Esophagus muscularis mucosa (tissue), 4 donors: ENCODE data around the gene CHRNA9. TPM values are rescaled to one million over a fixed set of nuclear protein-coding genes. Genes with fewer than 3 reads are reported as not detected.

Experiments used
- DNase-seq: peaks from one replicate; pipeline ENCODE4 v3.0.0-alpha.2; 2017; ENCODE audit errors: extremely low spot score
- H3K27ac ChIP-seq, 4 donors: fragments of 200-600 bp; sonication (generic); replicated peaks in 1 of 4; 1 replicate in 3 of 4; 2 replicates in 1 of 4; pipeline ENCODE4 v1.5.1; 2016 to 2019; ENCODE audit warnings: mild to moderate bottlenecking in 1 of 4
- H3K27me3 ChIP-seq, 4 donors: fragments of 200-600 bp; sonication (generic); one replicate each; pipeline versions ENCODE4 v1.5.1 to v1.6.0; 2016 to 2019
- H3K36me3 ChIP-seq, 4 donors: fragments of 200-600 bp; sonication (generic); one replicate each; pipeline ENCODE4 v1.5.1; 2016 to 2019
- H3K4me1 ChIP-seq, 4 donors: fragments of 200-600 bp; sonication (generic); one replicate each; pipeline ENCODE4 v1.5.1; 2016 to 2019
- H3K4me3 ChIP-seq, 4 donors: fragments of 200-600 bp; sonication (generic); 1 replicate in 2 of 4; 2 replicates in 2 of 4; pipeline ENCODE4 v1.5.1; 2016 to 2019; ENCODE audit warnings: mild to moderate bottlenecking in 4 of 4, moderate library complexity in 1 of 4
- H3K9me3 ChIP-seq, 4 donors: fragments of 200-600 bp; sonication (generic); 1 replicate in 3 of 4; 2 replicates in 1 of 4; pipeline ENCODE4 v1.5.1; 2016 to 2019
- EP300 ChIP-seq: sonication (generic); formaldehyde crosslinking; IDR thresholded peaks from one replicate; pipeline ENCODE4 v1.6.1; 2017; ENCODE audit warnings: antibody characterized with exemption
- POLR2A ChIP-seq: fragments of 450-650 bp; IDR thresholded peaks from one replicate; pipeline ENCODE4 v1.6.1; 2017; ENCODE audit warnings: antibody characterized with exemption, moderate library complexity, mild to moderate bottlenecking, low read depth
- POLR2AphosphoS5 ChIP-seq, 2 donors: sonication (generic); formaldehyde crosslinking; IDR thresholded peaks; one replicate each; pipeline ENCODE4 v1.6.1; 2017; ENCODE audit warnings: antibody characterized with exemption in 2 of 2
- WGBS: methylation state at CpG from one replicate; pipeline ENCODE4 v1.1.5; 2018; 5-methylcytosine and 5-hydroxymethylcytosine counted together
- intact Hi-C: fragments of 100-400 bp; cut with DNase I; formaldehyde crosslinking; loops from one replicate; pipeline ENCODE4 v1.15.1; 2023
- total RNA-seq, 4 donors: library from RNA; depleted of rRNA; stranded (reverse); fragments of >200 nt; gene quantifications; one replicate each; pipeline versions ENCODE4 v1.1.0 to v1.2.1, GENCODE V29; 2016
- TF ChIP-seq, protein P1 (sequence below), 3 experiments: fragments of 200-600 bp in 2 of 3; fragments of 450-650 bp in 1 of 3; sonication (generic) in 2 of 3; IDR thresholded peaks; one replicate each; pipeline ENCODE4 v1.5.1; 2017 to 2019; ENCODE audit warnings: antibody characterized with exemption in 3 of 3, mild to moderate bottlenecking in 2 of 3, moderate library complexity in 1 of 3

The CHRNA9 gene
- total RNA-seq, 4 donors from 2014 or later: 0.11 TPM; not detected in 3

DNA sequence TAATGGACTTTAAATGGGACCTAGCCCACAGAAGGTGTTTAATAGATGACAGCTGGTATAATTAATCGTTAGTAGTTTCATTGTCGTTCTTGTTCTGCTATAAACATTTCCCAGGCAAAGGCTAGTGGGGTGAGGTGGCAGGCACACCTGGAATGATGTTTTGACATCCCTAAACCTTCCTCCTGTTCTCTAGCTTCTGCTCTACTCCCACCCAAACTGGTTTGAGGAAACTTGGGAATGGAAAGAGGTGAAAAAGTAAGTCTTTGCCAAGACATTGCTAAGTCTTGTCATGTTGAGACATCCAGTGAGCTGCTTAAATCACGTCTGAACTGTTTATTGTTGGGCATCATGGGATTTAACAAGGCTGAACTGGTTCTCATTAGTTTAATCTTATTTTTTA, 37.5 kb downstream of the CHRNA9 start:
- Histone ChIP-seq H3K27me3 (no peaks in the 10 kb centered on the region), H3K4me1 (no peaks in the 10 kb centered on the region), H3K36me3 (no peaks in the 10 kb centered on the region), H3K4me3 (no peak overlapping the region), H3K9me3 (no peaks in the 10 kb centered on the region), H3K27ac (no peak overlapping the region)
- 57% methylated on average over 3 of the region's 3 CpGs for WGBS
- intact Hi-C loops: no loop called here
- no peak for TF ChIP-seq POLR2AphosphoS5 (IDR thresholded peaks at IDR 0.05)
- TF ChIP-seq POLR2A: no peak
- TF ChIP-seq EP300: no peak
- TF ChIP-seq, protein P1, sequence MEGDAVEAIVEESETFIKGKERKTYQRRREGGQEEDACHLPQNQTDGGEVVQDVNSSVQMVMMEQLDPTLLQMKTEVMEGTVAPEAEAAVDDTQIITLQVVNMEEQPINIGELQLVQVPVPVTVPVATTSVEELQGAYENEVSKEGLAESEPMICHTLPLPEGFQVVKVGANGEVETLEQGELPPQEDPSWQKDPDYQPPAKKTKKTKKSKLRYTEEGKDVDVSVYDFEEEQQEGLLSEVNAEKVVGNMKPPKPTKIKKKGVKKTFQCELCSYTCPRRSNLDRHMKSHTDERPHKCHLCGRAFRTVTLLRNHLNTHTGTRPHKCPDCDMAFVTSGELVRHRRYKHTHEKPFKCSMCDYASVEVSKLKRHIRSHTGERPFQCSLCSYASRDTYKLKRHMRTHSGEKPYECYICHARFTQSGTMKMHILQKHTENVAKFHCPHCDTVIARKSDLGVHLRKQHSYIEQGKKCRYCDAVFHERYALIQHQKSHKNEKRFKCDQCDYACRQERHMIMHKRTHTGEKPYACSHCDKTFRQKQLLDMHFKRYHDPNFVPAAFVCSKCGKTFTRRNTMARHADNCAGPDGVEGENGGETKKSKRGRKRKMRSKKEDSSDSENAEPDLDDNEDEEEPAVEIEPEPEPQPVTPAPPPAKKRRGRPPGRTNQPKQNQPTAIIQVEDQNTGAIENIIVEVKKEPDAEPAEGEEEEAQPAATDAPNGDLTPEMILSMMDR (IDR thresholded peaks at IDR 0.05): no peak
- no peak for DNase-seq

DNA sequence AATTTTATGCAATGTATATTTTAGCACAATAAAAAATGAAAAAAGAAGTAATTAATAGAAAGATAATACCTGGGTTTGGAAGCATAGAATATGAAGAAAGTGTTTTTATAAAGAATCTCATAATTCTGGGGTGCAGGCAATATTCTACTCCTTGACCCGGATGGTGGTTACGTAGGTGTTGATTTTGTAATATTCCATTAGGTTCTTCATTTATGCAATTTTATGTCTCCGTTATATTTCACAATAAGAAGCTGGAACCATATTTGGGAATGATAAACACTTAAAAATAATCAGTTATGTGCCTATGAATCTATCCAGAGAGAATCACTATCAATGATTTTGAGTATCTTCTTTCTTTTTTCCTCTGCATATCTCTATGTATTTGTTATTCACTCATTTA, 38.5 kb downstream of the CHRNA9 start:
- DNase-seq: no peak
- no peaks in the 10 kb centered on the region for H3K36me3 ChIP-seq
- H3K27ac ChIP-seq: no peak overlapping the region
- H3K9me3 ChIP-seq: no peaks in the 10 kb centered on the region
- TF ChIP-seq EP300: no peak
- TF ChIP-seq POLR2A: no peak
- TF ChIP-seq, protein P1 (IDR thresholded peaks at IDR 0.05): no peak
- TF ChIP-seq POLR2AphosphoS5 (IDR thresholded peaks at IDR 0.05): no peak
- no peaks in the 10 kb centered on the region for H3K27me3 ChIP-seq
- intact Hi-C loops: no loop called here
- no peaks in the 10 kb centered on the region for H3K4me1 ChIP-seq
- H3K4me3 ChIP-seq: no peak overlapping the region
- 96% methylated on average over 3 of the region's 3 CpGs for WGBS

DNA sequence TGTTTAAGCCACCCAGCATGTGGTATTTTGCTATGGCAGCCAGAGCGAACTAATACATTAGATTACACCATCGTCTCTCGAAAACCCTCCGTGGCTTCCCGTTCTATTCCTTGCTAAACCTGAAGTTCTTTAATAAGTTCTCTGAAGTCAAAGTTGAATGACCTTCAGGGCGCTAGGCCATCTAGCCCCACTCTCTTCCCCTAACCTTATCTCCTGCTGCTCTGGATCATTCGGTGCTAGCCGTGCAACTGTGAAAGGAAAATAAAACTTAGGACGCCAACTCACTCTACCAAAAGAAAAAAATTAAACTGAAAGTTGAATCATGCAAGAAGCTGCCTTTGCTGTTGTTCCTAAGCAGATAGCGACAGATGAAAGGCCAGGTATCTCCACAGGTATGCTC, 40.0 kb downstream of the CHRNA9 start:
- Histone ChIP-seq H3K4me3 (no peak overlapping the region), H3K36me3 (no peaks in the 10 kb centered on the region), H3K27me3 (no peaks in the 10 kb centered on the region), H3K9me3 (no peaks in the 10 kb centered on the region), H3K27ac (no peak overlapping the region), H3K4me1 (no peaks in the 10 kb centered on the region)
- TF ChIP-seq, protein P1 (IDR thresholded peaks at IDR 0.05): no peak
- intact Hi-C loops: no loop called here
- WGBS: 88% methylated on average over 10 of the region's 10 CpGs
- DNase-seq: no peak

DNA sequence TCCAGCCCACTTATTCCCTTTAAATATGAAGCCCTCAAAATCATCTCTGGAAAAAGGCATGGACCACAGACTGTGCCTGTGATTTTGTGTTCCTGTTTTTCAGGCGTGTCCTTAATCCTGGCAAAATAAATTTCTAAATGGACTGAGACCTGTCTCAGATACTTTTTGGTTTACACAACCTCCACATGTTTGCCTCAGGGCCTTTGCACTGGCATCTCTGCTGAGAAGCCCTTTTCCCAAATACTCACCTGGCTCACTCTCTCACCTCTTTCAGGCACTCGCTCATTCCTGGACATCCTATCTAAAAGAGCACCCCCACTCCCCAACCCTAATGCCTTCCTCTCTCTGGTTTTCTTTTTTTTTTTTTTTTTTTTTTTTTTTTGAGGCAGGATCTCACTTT, 40.5 kb downstream of the CHRNA9 start:
- DNase-seq: no peak
- no peaks in the 10 kb centered on the region for H3K4me1 ChIP-seq
- no peaks in the 10 kb centered on the region for H3K9me3 ChIP-seq
- H3K36me3 ChIP-seq: no peaks in the 10 kb centered on the region
- 94% methylated on average over 2 of the region's 2 CpGs for WGBS
- H3K4me3 ChIP-seq: no peak overlapping the region
- no peak overlapping the region for H3K27ac ChIP-seq
- no peaks in the 10 kb centered on the region for H3K27me3 ChIP-seq
- TF ChIP-seq EP300 (no peak), POLR2A (no peak), POLR2AphosphoS5 (IDR thresholded peaks at IDR 0.05) (no peak)
- TF ChIP-seq, protein P1 (IDR thresholded peaks at IDR 0.05): no peak
- intact Hi-C loops: no loop called here

DNA sequence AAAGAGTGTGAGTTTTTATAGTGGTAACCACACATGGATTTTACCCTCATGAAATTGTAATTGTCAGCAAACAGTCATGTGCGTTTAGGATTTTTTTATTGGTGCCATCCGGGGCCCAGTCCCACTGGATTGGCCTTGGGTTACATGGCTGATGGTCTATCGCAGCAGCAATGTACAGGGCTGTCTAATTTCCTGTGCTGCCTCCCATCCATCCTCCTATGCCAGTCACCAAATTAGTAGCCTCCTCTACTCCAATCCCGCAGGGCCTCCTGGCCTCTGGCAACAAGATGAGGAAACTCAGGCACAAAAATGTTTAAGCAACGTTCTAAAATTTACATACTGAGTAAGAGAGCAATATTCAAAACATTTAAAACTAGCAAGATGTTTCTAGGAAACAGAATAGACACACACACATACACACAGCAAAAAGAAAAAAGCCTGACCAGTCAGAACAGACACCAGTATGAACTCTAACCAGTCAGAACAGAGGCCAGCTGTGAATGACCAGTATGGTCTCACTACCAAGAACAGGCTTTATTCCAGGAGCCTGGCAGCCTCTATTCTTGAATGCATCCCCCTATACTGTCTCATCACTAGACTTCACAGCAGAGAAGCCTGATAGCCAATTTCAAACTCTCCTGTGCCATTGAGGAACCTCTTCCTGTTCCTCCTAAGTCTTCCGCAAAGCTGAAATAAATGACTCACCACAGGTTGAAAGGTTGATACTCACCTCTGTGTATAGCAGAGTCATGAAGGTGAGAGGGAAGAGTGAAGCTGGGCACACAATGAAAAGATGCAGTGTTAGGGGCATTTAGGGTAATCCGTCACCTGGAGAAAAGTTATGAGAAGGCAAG, 42.6 kb downstream of the CHRNA9 start:
- no peaks in the 10 kb centered on the region for H3K9me3 ChIP-seq
- no peaks in the 10 kb centered on the region for H3K4me1 ChIP-seq
- no peaks in the 10 kb centered on the region for H3K36me3 ChIP-seq
- 73% methylated on average over 7 of the region's 7 CpGs for WGBS
- DNase-seq: no peak
- TF ChIP-seq EP300 (no peak), POLR2AphosphoS5 (IDR thresholded peaks at IDR 0.05) (no peak), POLR2A (no peak)
- TF ChIP-seq, protein P1 (IDR thresholded peaks at IDR 0.05): no peak
- H3K27me3 ChIP-seq: no peaks in the 10 kb centered on the region
- intact Hi-C loops: no loop called here
- no peak overlapping the region for H3K4me3 ChIP-seq
- H3K27ac ChIP-seq: no peak overlapping the region
